ENCODE measurements around the gene SPHK2. TPM values are rescaled to one million over a fixed set of nuclear protein-coding genes. Genes with fewer than 3 reads are reported as not detected.
A peak's percentile ranks its signal among the peaks of the same experiment; 100 is the strongest.

SPHK2 gene
- total RNA-seq, 2 experiments from 2014 or later: 18.2 to 33.3 TPM

- DNase-seq (ENCODE audit: low spot score): no peak
- no peaks in the 10 kb centered on the region for H3K36me3 ChIP-seq (ENCODE audit: insufficient read depth, low read length)
- intact Hi-C loops (cut with micrococcal nuclease; ENCODE audit: unreplicated experiment): loop anchor here (1.0 to 10.0 kb wide), 3 partner anchors 18 to 1040 kb away; partner anchors contain the start of genes PRMT1, RPL18, RPS11 and SPHK2
- H3K4me2 ChIP-seq (ENCODE audit: low read length): peak within 1 kb of the TSS; percentile 97
- peak within 1 kb of the TSS; percentile 79; the same call in 1 of the 2 replicates for H2AFZ ChIP-seq (ENCODE audit: low read length)
- ChIA-PET POLR2A (no interaction called here), CTCF (ENCODE audit: unreplicated experiment) (no interaction called here)
- H3K4me3 ChIP-seq (ENCODE audit: low read depth, low read length, poor library complexity, severe bottlenecking): peak within 1 kb of the TSS; percentile 76
- H3K79me2 ChIP-seq (ENCODE audit: insufficient read depth, low read depth, low read length): no peaks in the 10 kb centered on the region; the same call in 1 of the 2 replicates
- no peaks in the 10 kb centered on the region for H3K9me2 ChIP-seq (ENCODE audit: insufficient read depth, low read length)
- BruUV-seq (replicated peaks): no TSS peak
- peaks cover 46% of the 10 kb centered on the region for H3K4me1 ChIP-seq (ENCODE audit: insufficient read depth, low read length, poor library complexity, severe bottlenecking)
- no peaks in the 10 kb centered on the region for H3K9me3 ChIP-seq (ENCODE audit: low read length)
- H3K27ac ChIP-seq (ENCODE audit: low read depth, low read length, poor library complexity, severe bottlenecking): peak within 1 kb of the TSS; percentile 94
- H4K20me1 ChIP-seq (ENCODE audit: insufficient read depth, low read length): no peaks in the 10 kb centered on the region
- TF ChIP-seq EZH2phosphoT487 (IDR thresholded peaks at IDR 0.05; ENCODE audit: borderline replicate concordance, low read depth, low read length): no peak
- peak; percentile 60 for TF ChIP-seq CTCF (conservative IDR thresholded peaks at IDR 0.05; ENCODE audit: low read length)
These were observed 17.6 kb downstream of the SPHK2 start, which contains the start of gene DBP for GRCh38 chr19:48636859-48637448. Gene DBP, minus strand, starts transcription at chr19:48637379. Its CDS starts 385 bp downstream, at chr19:48636994.

- H2AFZ ChIP-seq (ENCODE audit: low read length): peak overlapping the region; percentile 79; the same call in 1 of the 2 replicates
- H3K9me2 ChIP-seq (ENCODE audit: insufficient read depth, low read length): no peaks in the 10 kb centered on the region
- CTCF ChIA-PET (ENCODE audit: unreplicated experiment): no interaction called here
- BruUV-seq (replicated peaks): no TSS peak
- H3K4me3 ChIP-seq (ENCODE audit: low read depth, low read length, poor library complexity, severe bottlenecking): peak overlapping the region; percentile 76
- H4K20me1 ChIP-seq (ENCODE audit: insufficient read depth, low read length): no peaks in the 10 kb centered on the region
- TF ChIP-seq CTCF (conservative IDR thresholded peaks at IDR 0.05; ENCODE audit: low read length): no peak
- H3K27ac ChIP-seq (ENCODE audit: low read depth, low read length, poor library complexity, severe bottlenecking): peak overlapping the region; percentile 94
- peak overlapping the region; percentile 97 for H3K4me2 ChIP-seq (ENCODE audit: low read length)
- peak; percentile 100 for DNase-seq (ENCODE audit: low spot score)
- POLR2A ChIA-PET: no interaction called here
- H3K36me3 ChIP-seq (ENCODE audit: insufficient read depth, low read length): no peaks in the 10 kb centered on the region
- no peaks in the 10 kb centered on the region; the same call in 1 of the 2 replicates for H3K79me2 ChIP-seq (ENCODE audit: insufficient read depth, low read depth, low read length)
- intact Hi-C loops (cut with micrococcal nuclease; ENCODE audit: unreplicated experiment): loop anchor here (1.0 to 10.0 kb wide), 3 partner anchors 18 to 1040 kb away; partner anchors contain the start of genes PRMT1, RPL18, RPS11 and SPHK2
- peaks cover 45% of the 10 kb centered on the region for H3K4me1 ChIP-seq (ENCODE audit: insufficient read depth, low read length, poor library complexity, severe bottlenecking)
- H3K9me3 ChIP-seq (ENCODE audit: low read length): no peaks in the 10 kb centered on the region
These were observed 18.2 kb downstream of the SPHK2 start for GRCh38 chr19:48637449-48637947.

Measured in OCI-LY7 (cell line).